Caco-2 (cell line): ENCODE data around the gene SRGAP1. TPM values are rescaled to one million over a fixed set of nuclear protein-coding genes. Genes with fewer than 3 reads are reported as not detected.

Source experiments
- BruUV-seq: library from RNA; stranded (reverse); fragments of 400-500 nt; replicated peaks from 2 replicates; lab custom pipeline; 2021; lab: Mats Ljungman, UMichigan
- CTCF ChIA-PET: fragments of 300-600 bp; sonication (Branson Sonifier 250); formaldehyde crosslinking; loops from one replicate; lab custom pipeline; 2022; ENCODE audit warnings: antibody characterized with exemption; lab: Charles Lee
- POLR2A ChIA-PET: fragments of 300-600 bp; sonication (Branson Sonifier 250); formaldehyde crosslinking; loops from one replicate; lab custom pipeline; 2022; ENCODE audit warnings: antibody characterized with exemption; lab: Charles Lee
- DNase-seq, 2 experiments: peaks; one replicate each; pipeline versions ENCODE4 v3.0.0 to v3.0.0-alpha.2; 2020 to 2022
- H3K27me3 ChIP-seq: replicated peaks from 2 replicates; pipeline ENCODE4 v1.6.0; 2011; ENCODE audit warnings: low read length; ENCODE audit not compliant: control insufficient read depth, insufficient read depth
- H3K36me3 ChIP-seq: 2 replicates; pipeline ENCODE4 v1.5.1; 2011; ENCODE audit warnings: low read length; ENCODE audit not compliant: control insufficient read depth, insufficient read depth
- H3K4me1 ChIP-seq: fragments of 250-450 bp; sonication (Bioruptor Pico); 2 replicates; pipeline ENCODE4 v1.5.1; 2020; ENCODE audit warnings: mild to moderate bottlenecking
- H3K4me3 ChIP-seq: 2 replicates; pipeline ENCODE4 v1.5.1; 2011; ENCODE audit warnings: low read depth, mild to moderate bottlenecking, control low read depth, low read length
- H3K9me3 ChIP-seq: fragments of 250-450 bp; sonication (Bioruptor Pico); 2 replicates; pipeline ENCODE4 v1.5.1; 2020; ENCODE audit warnings: mild to moderate bottlenecking, moderate library complexity
- H3K27ac Mint-ChIP-seq: one replicate; pipeline ENCODE4 v1.8.0; 2022; ENCODE audit warnings: mixed read lengths; ENCODE audit not compliant: unreplicated experiment
- H3K27me3 Mint-ChIP-seq: one replicate; pipeline ENCODE4 v1.8.0; 2022; ENCODE audit warnings: mixed read lengths; ENCODE audit not compliant: insufficient read depth, unreplicated experiment
- H3K36me3 Mint-ChIP-seq: one replicate; pipeline ENCODE4 v1.8.0; 2022; ENCODE audit warnings: mild to moderate bottlenecking, mixed read lengths; ENCODE audit not compliant: insufficient read depth, unreplicated experiment
- H3K4me1 Mint-ChIP-seq: one replicate; pipeline ENCODE4 v1.8.0; 2022; ENCODE audit warnings: low read depth, mixed read lengths; ENCODE audit not compliant: unreplicated experiment
- H3K4me3 Mint-ChIP-seq: one replicate; pipeline ENCODE4 v1.8.0; 2022; ENCODE audit warnings: mild to moderate bottlenecking, moderate library complexity, mixed read lengths; ENCODE audit not compliant: unreplicated experiment
- H3K9me3 Mint-ChIP-seq: one replicate; pipeline ENCODE4 v1.8.0; 2022; ENCODE audit warnings: mixed read lengths; ENCODE audit not compliant: unreplicated experiment
- CTCF ChIP-seq, 2 experiments: fragments of 200-600 bp in 1 of 2; IDR thresholded peaks; 1 replicate in 1 of 2; 2 replicates in 1 of 2; pipeline versions ENCODE4 v1.5.1 to v1.8.0; 2011 to 2022; ENCODE audit warnings: antibody characterized with exemption in 1 of 2, control low read depth in 1 of 2, inconsistent platforms in 1 of 2, low read depth in 1 of 2, low read length in 1 of 2, mild to moderate bottlenecking in 1 of 2, moderate library complexity in 1 of 2; ENCODE audit not compliant: insufficient read depth in 1 of 2, severe bottlenecking in 1 of 2, unreplicated experiment in 1 of 2
- intact Hi-C: fragments of 100-400 bp; cut with micrococcal nuclease; formaldehyde crosslinking; loops from one replicate; pipeline ENCODE4 v1.10.0; 2022; ENCODE audit not compliant: unreplicated experiment
- total RNA-seq: library from RNA; stranded (reverse); gene quantifications from 2 replicates; pipeline ENCODE4 v1.2.3, GENCODE V29; 2022

SRGAP1 gene
- total RNA-seq, 1 experiment from 2014 or later: 22.1 TPM

GRCh38 chr12:63811755-63812154, 32.7 kb upstream of the SRGAP1 start:
- Mint-ChIP-seq H3K9me3 (no peaks in the 10 kb centered on the region), H3K27me3 (no peaks in the 10 kb centered on the region), H3K36me3 (no peaks in the 10 kb centered on the region), H3K4me3 (no peak overlapping the region), H3K27ac (no peak overlapping the region), H3K4me1 (peaks cover 6% of the 10 kb centered on the region)
- BruUV-seq: no TSS peak
- Histone ChIP-seq H3K9me3 (no peaks in the 10 kb centered on the region), H3K4me1 (no peaks in the 10 kb centered on the region), H3K36me3 (no peaks in the 10 kb centered on the region), H3K4me3 (no peak overlapping the region), H3K27me3 (no peaks in the 10 kb centered on the region)
- TF ChIP-seq CTCF (IDR thresholded peaks at IDR 0.05; ENCODE audit: insufficient read depth in 1 of 2, low read depth in 1 of 2, low read length in 1 of 2, severe bottlenecking in 1 of 2, unreplicated experiment in 1 of 2): no peak
- intact Hi-C loops: no loop called here
- DNase-seq: no peak
- ChIA-PET POLR2A (no interaction called here), CTCF (interaction anchor here (0.7 kb wide), 1 partner anchor 15 kb away, joined by 3 read pairs; no protein-coding TSS in a partner anchor)

- Histone ChIP-seq H3K27me3 (no peaks in the 10 kb centered on the region), H3K4me1 (no peaks in the 10 kb centered on the region), H3K9me3 (0 out of 2 replicates have a peak, but pooled peaks cover 8% of the 10 kb centered on the region), H3K36me3 (no peaks in the 10 kb centered on the region), H3K4me3 (no peak overlapping the region)
- POLR2A ChIA-PET: no interaction called here
- no peak for DNase-seq
- peaks cover 9% of the 10 kb centered on the region for H3K9me3 Mint-ChIP-seq
- TF ChIP-seq CTCF (IDR thresholded peaks at IDR 0.05; ENCODE audit: insufficient read depth in 1 of 2, low read depth in 1 of 2, low read length in 1 of 2, severe bottlenecking in 1 of 2, unreplicated experiment in 1 of 2): no peak
- no peaks in the 10 kb centered on the region for H3K27me3 Mint-ChIP-seq
- H3K36me3 Mint-ChIP-seq: no peaks in the 10 kb centered on the region
- H3K27ac Mint-ChIP-seq: no peak overlapping the region
- CTCF ChIA-PET: no interaction called here
- intact Hi-C loops: no loop called here
- no TSS peak for BruUV-seq
- peaks cover 6% of the 10 kb centered on the region for H3K4me1 Mint-ChIP-seq
- H3K4me3 Mint-ChIP-seq: no peak overlapping the region
Measured at GRCh38 chr12:63814146-63814772, 30.2 kb upstream of the SRGAP1 start.

GRCh38 chr12:63815482-63815852, 29.0 kb upstream of the SRGAP1 start:
- Histone ChIP-seq H3K9me3 (0 out of 2 replicates have a peak, but pooled peaks cover 14% of the 10 kb centered on the region), H3K4me1 (no peaks in the 10 kb centered on the region), H3K27me3 (no peaks in the 10 kb centered on the region), H3K4me3 (no peak overlapping the region), H3K36me3 (no peaks in the 10 kb centered on the region)
- CTCF ChIA-PET: no interaction called here
- no peak for TF ChIP-seq CTCF (IDR thresholded peaks at IDR 0.05; ENCODE audit: insufficient read depth in 1 of 2, low read depth in 1 of 2, low read length in 1 of 2, severe bottlenecking in 1 of 2, unreplicated experiment in 1 of 2)
- H3K4me3 Mint-ChIP-seq: no peak overlapping the region
- intact Hi-C loops: no loop called here
- H3K4me1 Mint-ChIP-seq: peaks cover 6% of the 10 kb centered on the region
- H3K27me3 Mint-ChIP-seq: no peaks in the 10 kb centered on the region
- BruUV-seq: no TSS peak
- H3K9me3 Mint-ChIP-seq: peaks cover 19% of the 10 kb centered on the region
- POLR2A ChIA-PET: no interaction called here
- no peak for DNase-seq
- H3K27ac Mint-ChIP-seq: no peak overlapping the region
- no peaks in the 10 kb centered on the region for H3K36me3 Mint-ChIP-seq
